GM12878 (cell line): ENCODE results near the gene KRT222.

ENCODE experiments used
- PML ChIP-seq: IDR thresholded peaks from 2 replicates; pipeline ENCODE4 v1.6.1; 2012; ENCODE audit warnings: low read length, inconsistent platforms
- POLR2A ChIP-seq: IDR thresholded peaks from 2 replicates; pipeline ENCODE4 v1.6.1; 2011; ENCODE audit warnings: low read depth, mild to moderate bottlenecking, low read length
- SREBF2 ChIP-seq: IDR thresholded peaks from 2 replicates; pipeline ENCODE4 v1.6.1; 2012; ENCODE audit warnings: mild to moderate bottlenecking, low read length

GRCh38 chr17:40666331-40666730 lies 1.4 kb upstream of the KRT222 start:
- TF ChIP-seq PML = no peak
- no peak for TF ChIP-seq POLR2A
- TF ChIP-seq SREBF2 = no peak
